SK-N-SH treated with all-trans-retinoic acid at 6 μM for 48 hours (cell line): ENCODE results near the gene PAPPA.

Source experiments
- BACH2 ChIP-seq: fragments of 250-450 bp; sonication (Bioruptor Pico); IDR thresholded peaks from 2 replicates; pipeline ENCODE4 v1.9.0; 2021; ENCODE audit warnings: mild to moderate bottlenecking, borderline replicate concordance
- CREB5 ChIP-seq: fragments of 250-450 bp; sonication (Bioruptor Pico); IDR thresholded peaks from 2 replicates; pipeline ENCODE4 v1.5.1; 2020; ENCODE audit warnings: low read depth, mild to moderate bottlenecking, moderate library complexity
- ESRRG ChIP-seq: fragments of 250-450 bp; sonication (Bioruptor Pico); IDR thresholded peaks from 2 replicates; pipeline ENCODE4 v1.6.1; 2021; ENCODE audit warnings: mild to moderate bottlenecking
- RARB ChIP-seq: fragments of 250-450 bp; sonication (Bioruptor Pico); IDR thresholded peaks from 2 replicates; pipeline ENCODE4 v1.8.0; 2021; ENCODE audit warnings: mild to moderate bottlenecking, moderate library complexity
- TCF4 ChIP-seq: fragments of 250-450 bp; sonication (Bioruptor Pico); IDR thresholded peaks from 2 replicates; pipeline ENCODE4 v1.8.0; 2021; ENCODE audit warnings: mild to moderate bottlenecking, moderate library complexity, borderline replicate concordance
- TOX ChIP-seq: fragments of 250-450 bp; sonication (Bioruptor Pico); IDR thresholded peaks from 2 replicates; pipeline ENCODE4 v1.8.0; 2021; ENCODE audit warnings: mild to moderate bottlenecking, moderate library complexity, borderline replicate concordance
- ZFP3 ChIP-seq: fragments of 250-450 bp; sonication (Bioruptor Pico); IDR thresholded peaks from 2 replicates; pipeline ENCODE4 v1.5.0; 2020; ENCODE audit warnings: mild to moderate bottlenecking, moderate library complexity
- ZFP30 ChIP-seq: fragments of 450-650 bp; formaldehyde crosslinking; IDR thresholded peaks from 2 replicates; pipeline ENCODE4 v1.5.0; 2022; ENCODE audit warnings: mild to moderate bottlenecking, moderate library complexity
- ZNF565 ChIP-seq: fragments of 450-650 bp; formaldehyde crosslinking; conservative IDR thresholded peaks from 2 replicates; pipeline ENCODE4 v1.5.0; 2020; ENCODE audit warnings: low read depth, mild to moderate bottlenecking, moderate library complexity
- TF ChIP-seq, protein P1 (sequence below): fragments of 250-450 bp; sonication (Bioruptor Pico); IDR thresholded peaks from 2 replicates; pipeline ENCODE4 v1.8.0; 2020; ENCODE audit warnings: mild to moderate bottlenecking, moderate library complexity, borderline replicate concordance

GRCh38 chr9:116394894-116395698 lies 241.5 kb downstream of the PAPPA start:
- TF ChIP-seq ZFP30 (CRISPR knock-in tag) (no peak), ZFP3 (CRISPR knock-in tag) (no peak), ESRRG (CRISPR knock-in tag) (no peak), CREB5 (CRISPR knock-in tag) (no peak), ZNF565 (CRISPR knock-in tag) (no peak), RARB (CRISPR knock-in tag) (no peak), BACH2 (no peak), TOX (CRISPR knock-in tag) (no peak), TCF4 (CRISPR knock-in tag) (no peak)
- TF ChIP-seq, protein P1, sequence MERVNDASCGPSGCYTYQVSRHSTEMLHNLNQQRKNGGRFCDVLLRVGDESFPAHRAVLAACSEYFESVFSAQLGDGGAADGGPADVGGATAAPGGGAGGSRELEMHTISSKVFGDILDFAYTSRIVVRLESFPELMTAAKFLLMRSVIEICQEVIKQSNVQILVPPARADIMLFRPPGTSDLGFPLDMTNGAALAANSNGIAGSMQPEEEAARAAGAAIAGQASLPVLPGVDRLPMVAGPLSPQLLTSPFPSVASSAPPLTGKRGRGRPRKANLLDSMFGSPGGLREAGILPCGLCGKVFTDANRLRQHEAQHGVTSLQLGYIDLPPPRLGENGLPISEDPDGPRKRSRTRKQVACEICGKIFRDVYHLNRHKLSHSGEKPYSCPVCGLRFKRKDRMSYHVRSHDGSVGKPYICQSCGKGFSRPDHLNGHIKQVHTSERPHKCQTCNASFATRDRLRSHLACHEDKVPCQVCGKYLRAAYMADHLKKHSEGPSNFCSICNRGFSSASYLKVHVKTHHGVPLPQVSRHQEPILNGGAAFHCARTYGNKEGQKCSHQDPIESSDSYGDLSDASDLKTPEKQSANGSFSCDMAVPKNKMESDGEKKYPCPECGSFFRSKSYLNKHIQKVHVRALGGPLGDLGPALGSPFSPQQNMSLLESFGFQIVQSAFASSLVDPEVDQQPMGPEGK (CRISPR knock-in tag), result no peak
